GM21360 (cell line): Measurements from ENCODE around the gene AKT3.
"Not testable (repeated sequence)": the region's sequence is repeated elsewhere in the genome, so short reads cannot be mapped to it uniquely, and the experiment has no call there.

Experiments used
- ATAC-seq: cut with Tn5 transposase; IDR thresholded peaks from one replicate; pipeline ENCODE4 v1.9.1; 2021; ENCODE audit warnings: mild to moderate bottlenecking, moderate library complexity; ENCODE audit not compliant: unreplicated experiment

Gene AKT3

DNA sequence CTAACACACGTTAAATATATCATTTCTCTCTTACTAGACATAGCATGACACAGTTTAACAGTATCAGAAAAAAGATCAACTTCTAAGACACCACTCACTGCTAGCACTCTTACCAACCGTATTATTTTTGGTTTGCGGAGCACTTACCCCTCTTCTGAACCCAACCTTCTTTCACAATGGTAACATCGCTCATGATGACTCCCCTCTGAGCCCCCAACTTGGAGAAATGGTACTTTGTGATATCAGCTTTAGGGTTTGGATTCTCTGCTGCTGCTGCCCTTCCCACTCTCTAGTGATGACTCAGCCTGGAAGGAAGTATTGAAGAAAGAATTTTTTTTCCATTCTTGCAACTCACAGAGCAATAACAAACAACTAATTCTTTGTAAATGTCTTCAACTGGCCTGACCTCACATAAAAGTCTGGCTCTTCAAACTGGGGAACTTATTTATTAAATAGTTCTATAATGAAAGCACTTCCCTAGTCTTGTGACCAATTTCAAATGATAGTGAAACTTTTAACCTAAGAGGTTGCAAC lies 7.0 kb downstream of the AKT3 start:
- ATAC-seq = no peak

DNA sequence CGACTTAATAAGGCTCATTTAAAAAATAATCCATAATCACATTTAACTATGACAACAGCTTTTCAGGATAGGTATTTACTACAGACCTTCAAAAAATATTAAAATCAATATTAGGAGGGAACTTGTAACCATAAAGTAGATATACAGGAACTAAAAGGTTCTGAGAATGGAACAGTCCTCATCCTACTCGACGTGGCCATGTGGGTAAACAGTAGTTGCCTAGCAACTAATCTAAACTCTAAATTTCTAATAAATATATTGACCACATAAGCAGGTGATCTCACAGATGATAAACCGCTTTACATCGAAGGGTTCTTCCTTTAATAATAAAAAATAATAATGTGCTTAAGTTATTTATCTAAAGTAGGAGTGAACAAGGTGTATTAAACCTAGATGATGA lies 7.9 kb downstream of the AKT3 start:
- no peak for ATAC-seq

DNA sequence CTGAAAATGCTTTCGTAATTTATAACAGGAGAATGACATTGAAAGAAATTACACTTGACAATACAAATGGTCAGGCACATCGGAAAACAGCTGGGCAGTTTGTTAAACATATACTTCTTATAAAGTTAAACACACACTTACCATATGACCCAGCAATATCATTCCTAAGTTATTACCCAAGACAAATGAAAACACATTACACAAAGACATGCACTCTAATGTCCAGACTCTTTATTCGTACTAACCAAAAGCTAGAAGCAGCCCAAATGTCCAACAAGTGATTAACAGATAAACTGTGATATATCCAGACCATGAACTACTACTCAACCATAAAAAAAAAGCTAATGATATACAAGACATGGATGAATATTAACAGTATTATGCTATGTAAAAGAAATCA lies 8.5 kb downstream of the AKT3 start:
- no peak for ATAC-seq

DNA sequence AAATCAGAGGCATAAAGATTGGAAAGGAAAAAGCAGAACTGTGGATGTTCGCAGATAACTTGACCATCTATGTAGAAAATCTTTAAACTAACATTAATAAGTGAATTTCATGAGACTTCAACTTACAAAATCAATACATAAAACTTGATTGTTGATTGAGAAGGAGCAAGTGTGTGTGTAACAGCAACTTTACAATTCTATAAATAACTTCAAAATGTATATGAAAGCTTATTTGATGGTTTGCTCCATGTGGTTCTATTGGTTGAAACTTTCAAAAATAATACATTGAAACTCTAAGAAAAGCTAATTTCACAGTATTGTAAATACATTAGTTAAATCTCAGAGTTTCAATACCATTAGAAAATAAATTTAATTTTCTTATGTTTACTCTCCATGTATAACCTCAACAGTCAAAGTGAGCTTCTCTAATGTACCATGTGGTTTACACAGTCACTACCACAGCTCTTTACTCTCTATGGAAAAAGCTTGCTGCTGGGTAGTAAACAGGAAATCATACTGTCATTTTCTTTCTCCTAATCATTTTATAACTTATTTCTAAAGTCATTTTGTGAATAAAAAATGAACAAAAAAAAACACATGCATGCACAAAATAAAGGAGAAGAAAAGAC lies 12.0 kb downstream of the AKT3 start:
- ATAC-seq = peak; percentile 67

DNA sequence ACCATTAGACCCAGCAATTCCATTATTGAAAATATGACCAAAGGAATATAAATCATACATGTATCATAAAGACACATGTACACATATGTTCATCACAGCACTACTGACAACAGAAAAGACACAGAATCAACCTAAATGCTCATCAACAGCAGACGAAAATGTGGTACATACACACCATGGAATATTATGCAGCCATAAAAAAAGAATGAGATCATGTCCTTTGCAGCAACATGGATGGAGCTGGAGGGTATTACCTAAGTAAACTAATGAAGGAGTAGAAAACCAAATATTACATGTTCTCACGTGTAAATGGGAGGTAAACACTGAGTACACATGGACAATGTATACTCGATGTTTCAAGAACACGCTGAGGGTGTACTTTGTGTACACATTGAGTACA lies 15.9 kb downstream of the AKT3 start:
- ATAC-seq = no peak

DNA sequence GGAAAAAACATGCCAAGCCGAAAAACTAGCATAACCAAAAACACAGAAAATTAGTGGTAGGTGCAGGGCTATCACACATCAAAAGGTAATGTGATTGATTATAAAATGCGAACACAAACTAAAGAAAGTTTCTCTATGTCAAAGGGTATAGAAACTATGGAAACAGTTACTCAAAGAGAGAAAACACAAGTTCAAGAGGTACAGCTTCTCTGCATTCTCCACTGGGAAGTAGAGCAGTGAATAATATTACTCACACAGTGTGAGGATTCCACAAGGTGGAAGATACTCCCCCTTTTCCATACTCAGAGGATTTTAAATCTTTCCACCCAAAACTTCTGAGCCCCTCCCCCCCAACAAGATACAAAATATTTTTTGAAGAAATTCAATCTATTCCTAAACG lies 18.6 kb downstream of the AKT3 start:
- no peak for ATAC-seq

DNA sequence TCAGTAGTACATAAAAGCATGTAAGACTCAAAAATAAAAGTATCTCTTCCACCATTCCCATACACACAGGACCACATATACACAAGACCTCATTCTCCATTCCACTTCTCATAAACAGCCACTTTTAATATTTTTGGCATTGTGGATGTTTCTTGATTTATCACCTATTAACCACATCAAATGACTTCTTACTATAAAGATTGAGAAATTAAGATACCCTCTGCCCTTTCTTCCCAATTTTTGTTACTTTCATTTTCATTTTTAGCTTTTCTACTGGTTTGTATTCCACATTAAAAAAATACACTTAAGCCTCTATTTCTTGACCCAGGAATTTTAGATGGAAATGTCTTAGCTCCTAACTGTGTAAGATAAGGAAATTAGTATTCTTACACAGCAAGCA lies 22.8 kb downstream of the AKT3 start:
- ATAC-seq = no peak

DNA sequence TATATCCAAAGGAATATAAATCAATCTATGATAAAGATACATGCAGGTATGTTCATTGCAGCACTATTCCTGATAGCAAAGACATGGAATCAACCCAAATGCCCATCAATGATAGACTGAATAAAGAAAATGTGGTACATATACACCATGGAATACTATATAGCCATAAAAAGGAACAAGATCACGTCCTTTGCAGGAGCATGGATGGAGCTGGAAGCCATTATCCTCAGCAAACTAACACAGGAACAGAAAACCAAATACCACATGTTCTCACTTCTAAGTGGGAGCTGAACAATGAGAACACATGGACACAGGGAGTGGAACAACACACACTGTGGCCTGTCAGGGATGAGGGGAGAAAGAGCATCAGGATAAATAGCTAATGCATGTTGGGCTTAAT lies 25.1 kb downstream of the AKT3 start:
- ATAC-seq = not testable (repeated sequence)

DNA sequence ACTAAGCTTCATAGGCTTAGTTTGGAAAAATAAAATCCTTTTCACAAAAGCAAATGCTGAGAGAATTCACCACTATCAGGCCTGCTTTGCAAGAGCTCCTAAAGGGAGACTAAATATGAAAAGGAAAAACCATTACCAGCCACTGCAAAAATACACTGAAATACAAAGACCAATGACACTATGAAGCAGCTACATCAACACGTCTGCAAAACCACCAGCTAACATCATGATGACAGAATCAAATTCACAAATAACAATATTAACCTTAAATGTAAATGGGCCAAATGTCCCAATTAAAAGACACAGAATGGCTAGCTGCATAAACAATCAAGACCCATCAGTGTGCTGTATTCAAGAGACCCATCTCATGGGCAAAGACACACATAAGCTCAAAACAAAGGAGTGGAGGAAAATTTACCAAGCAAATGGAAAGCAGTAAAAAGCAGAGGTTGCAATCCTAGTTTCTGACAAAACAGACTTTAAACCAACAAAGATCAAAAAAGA lies 28.8 kb downstream of the AKT3 start:
- no peak for ATAC-seq

DNA sequence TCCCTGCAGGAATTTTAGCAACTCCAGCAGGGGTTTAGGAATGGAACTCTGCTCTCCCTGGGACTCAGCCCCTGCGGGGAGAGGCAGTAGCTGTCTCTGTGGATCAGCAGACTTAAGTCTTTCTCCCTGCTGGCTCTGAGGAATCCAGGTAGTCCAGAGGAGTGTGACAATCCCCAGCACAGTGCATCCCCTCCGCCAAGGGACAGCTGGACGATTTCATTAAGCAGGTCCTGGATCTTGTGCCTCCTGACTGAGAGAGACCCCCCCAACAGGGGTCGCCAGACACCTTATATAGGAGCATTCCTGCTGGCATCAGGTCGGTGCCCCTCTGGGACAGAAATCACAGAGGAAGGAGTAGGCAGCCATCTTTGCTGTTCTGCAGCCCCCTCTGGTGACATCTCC lies 30.6 kb downstream of the AKT3 start:
- ATAC-seq = no peak

DNA sequence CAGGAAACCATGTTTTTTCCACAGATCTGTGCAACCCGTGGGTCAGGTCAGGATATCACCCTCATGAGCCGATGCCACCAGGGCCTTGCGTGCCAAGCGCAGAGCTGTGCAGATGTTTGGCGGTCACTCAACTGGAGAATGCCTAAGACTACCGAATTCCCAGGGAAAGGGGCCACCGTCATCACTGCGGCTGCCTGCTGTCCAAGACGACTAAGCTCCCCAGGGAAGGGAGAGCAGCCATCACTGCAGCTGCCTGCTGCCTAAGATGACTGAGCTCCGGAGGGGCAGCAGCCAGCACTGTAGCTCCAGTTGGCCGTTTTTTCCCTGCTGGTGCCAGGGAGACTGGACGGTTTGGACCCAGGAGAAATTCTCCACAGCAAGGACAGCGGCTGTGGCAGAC lies 31.1 kb downstream of the AKT3 start:
- ATAC-seq = no peak

DNA sequence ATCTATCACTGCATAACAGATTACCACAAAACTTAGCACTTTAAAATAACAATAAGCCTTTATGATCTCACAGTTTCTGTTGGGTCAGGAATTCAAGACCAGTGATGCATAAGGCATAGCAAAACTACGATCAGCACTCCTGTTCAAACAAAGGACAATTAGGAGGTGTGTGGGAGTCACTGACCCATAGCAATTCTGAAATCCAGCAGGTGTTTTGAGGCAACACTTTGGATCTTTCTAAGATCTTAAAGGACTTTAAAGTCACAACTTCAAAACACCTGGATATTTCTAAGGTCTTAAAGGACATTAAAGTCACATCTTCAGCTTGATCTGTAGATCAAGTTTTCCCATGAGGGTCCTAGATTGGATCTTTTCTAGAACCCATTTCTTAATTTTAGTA lies 35.3 kb downstream of the AKT3 start:
- ATAC-seq = no peak

DNA sequence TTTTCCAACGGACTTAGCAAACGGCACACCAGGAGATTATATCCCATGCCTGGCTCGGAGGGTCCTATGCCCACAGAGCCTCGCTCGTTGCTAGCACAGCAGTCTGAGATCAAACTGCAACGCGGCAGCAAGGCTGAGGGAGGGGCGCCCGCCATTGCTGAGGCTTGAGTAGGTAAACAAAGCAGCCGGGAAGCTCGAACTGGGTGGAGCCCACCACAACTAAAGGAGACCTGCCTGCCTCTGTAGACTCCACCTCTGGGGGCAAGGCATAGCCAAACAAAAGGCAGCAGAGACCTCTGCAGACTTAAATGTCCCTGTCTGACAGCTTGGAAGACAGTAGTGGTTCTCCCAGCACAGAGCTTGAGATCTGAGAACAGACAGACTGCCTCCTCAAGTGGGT lies 42.7 kb downstream of the AKT3 start:
- ATAC-seq = not testable (repeated sequence)

DNA sequence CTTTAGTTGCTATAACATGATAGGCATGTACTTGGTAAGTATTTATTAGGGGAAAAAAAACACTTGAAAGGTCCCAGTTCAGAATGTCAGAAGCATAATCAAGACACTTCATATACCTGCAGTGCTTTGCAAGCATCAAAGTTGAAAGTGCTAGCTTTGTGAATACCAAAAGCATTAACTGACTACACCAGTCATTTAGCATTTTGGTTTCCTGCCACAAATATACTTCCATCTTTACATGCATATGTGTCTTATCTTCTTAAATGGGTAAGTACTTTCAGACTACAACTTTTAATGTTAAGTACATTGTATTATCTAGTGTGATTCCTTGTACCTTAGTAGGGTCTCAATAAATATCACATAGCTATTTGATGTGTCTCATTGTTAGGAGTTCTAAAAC lies 43.7 kb downstream of the AKT3 start:
- no peak for ATAC-seq

DNA sequence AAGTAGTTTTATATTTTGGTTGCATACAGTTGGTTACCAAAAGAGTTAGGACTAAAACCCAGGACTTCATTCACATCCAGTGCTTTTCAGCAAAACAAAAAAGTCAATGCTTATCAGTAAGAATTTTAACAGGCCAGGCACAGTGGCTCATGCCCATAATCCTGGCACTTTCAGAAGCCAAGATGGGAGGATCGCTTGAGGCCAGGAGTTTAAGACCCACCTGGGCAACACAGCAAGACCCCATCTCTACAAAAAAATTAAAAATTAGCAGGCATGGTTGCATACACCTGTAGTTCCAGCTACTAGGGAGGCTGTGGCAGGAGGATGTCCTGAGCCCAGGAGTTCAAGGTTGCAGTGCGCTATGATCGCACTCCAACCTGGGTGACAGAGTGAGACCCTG lies 47.3 kb downstream of the AKT3 start:
- ATAC-seq = no peak

DNA sequence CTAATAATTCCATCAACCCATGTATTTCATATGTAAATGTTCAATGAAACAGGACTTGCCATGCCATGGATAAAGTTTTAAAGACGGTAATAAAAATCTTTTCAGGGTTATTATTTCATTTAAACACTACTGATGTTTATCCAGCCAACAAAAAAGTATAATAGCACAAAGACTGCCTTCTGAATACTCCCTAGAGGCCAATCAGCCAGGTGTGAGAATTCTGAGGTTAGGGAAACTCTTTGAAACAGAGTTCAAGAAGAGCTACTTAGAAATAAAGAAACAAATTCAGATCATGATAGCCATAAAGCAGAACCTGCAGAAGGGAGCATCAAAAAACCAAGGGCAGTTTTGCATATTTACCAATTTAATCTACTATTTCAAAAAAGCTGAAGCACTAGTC lies 48.7 kb downstream of the AKT3 start:
- ATAC-seq = no peak

DNA sequence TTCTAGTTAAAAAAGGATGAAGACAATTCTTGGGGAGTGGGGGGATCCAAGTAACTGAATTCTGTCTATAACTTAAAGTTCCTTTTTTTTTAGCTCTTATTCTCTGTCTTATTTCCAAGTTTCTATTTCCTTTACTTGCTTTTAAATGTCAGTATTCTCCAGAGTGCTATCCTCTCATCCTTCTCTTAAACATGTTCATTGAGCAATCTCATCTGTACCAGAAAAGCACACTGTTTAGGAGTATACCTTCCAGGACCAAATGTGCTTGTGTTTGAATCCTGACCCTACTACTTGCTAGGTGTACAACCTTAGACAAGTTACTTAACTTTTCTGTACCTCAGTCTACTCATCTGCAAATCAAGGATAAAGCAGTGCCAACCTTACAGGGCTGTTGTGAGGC lies 50.1 kb downstream of the AKT3 start:
- no peak for ATAC-seq

DNA sequence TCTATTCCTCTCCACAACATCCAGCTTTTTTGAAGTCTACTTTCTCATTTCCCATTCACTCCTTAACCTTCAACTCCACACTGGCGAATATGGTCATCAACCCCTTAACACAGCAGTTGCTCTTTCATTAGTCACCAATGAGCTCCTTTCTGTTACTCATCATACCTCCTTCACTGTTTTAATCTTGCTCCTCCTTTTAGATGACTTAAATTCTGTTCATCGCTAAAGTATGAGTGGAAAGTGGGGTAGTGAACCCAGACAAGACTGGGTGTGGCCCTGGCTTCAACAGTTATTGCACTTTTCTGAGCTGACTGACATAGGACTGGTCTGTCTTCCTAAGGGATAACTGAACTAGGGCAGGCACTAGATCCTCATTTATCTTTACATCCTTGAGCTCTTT lies 51.3 kb downstream of the AKT3 start:
- ATAC-seq = no peak

DNA sequence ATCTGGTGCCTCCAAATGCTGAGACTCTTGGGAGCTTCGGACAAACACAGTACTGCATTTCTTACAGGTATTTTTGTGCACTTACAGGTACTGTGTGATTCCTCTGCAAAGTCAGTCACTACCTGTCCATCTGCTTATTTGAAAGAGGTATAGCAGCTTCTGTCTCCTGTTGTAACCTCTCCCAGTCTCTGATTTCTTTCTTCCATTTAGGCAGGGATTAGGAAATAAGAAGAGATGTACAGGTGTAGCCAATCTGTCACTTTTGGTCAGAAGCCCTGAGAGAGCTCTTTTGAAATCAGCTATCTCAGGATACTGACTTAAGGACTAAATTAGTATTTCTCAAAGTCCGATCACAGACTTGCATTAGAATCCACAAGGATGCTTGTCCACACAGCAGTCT lies 54.0 kb downstream of the AKT3 start:
- no peak for ATAC-seq

DNA sequence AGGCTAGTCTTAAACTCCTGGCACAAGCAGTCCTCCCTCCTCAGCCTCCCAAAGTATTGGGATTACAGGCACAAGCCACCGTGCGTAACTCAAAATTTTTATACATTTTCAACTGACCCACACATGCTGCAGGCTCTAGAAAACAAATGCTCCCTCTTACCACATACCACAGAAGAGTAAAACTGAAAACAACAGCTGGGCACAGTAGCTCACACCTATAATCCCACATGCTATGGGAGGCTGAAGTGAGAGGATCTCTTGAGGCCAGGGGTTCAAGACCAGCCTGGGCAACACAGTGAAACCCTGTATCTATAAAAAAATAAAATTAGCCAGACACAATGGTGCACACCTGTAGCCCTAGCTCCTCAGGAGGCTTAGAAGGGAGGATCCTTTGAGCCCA lies 56.7 kb downstream of the AKT3 start:
- no peak for ATAC-seq

DNA sequence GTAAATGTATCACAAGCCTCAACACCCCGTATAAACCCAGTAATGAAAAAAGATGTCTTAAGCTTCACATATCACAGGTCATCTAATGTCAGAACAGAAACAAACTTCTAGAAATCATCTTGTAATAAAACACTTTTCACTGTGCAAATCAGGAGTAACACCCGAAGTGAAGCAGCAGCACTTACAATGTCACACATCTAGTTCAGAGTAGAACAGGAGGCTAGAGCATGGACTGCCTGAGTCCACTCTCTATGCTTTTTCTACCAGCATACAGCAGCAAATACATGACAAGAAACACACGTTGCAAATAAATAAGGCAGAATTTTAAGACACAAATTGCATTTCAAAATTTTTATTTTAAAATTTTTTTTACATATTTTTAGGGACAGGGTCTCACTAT lies 57.2 kb downstream of the AKT3 start:
- ATAC-seq = no peak

DNA sequence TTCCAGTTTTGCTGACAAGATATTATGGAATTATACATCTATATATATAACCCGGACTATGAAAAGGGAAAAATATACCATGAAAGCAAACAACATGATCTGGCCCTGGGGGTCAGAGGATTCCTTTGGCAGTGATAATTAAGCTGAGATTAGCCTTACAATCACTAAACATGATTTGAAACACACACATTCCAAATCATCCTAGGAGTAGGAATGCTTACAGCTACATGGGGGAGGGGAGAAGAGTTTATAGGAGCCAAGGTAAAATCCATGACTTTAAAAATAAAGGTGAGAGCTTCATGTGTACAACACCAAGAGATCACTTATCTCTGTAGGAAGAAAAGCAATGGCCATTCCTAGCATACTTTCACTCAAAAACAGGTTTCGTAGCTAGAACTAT lies 57.6 kb downstream of the AKT3 start:
- no peak for ATAC-seq

DNA sequence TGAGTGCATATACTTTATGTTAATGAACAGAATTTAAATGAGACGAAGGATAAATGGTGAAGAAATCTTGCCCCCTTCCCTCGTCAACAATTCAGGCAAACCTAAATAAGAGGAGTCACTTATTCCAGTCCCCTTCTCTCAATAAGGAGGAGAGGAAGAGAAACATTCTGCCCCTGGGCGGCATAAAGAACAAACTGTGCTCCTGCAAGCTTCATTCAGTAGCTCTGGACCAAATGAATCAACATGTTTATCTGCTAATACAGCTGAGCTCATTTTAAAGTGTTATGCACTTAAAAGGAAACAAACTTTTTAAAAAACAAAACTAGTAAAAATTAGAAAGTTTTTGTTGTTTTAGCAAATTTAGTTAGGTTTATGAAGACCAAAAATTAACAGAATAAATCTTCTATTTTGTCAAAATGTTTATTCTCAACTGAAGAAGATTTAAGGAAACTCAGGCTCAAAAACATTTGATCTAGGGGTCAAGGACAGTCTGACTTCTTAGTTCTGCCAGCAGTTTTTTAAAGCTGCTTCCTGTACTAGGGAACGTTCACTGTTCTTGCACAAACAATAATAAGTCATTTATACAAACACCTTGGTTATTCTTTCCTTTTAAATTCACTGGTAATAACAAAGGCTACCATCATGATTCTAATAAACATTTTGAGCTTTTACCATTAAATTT lies 58.3 kb downstream of the AKT3 start:
- ATAC-seq = no peak
